NCI-H526 treated with DMSO at 0.1 percent for 48 hours (cell line): ENCODE measurements around the gene RAD9A.

ENCODE experiments used
- DNase-seq: peaks from one replicate; lab custom pipeline; 2025; lab: John Stamatoyannopoulos, UW

The RAD9A gene

GRCh38 chr11:67375320-67376055 lies 16.3 kb upstream of the RAD9A start:
- DNase-seq: no peak

- no peak for DNase-seq
Measured at GRCh38 chr11:67376063-67376820, 15.5 kb upstream of the RAD9A start.

GRCh38 chr11:67376873-67377808 lies 14.6 kb upstream of the RAD9A start:
- no peak for DNase-seq

- DNase-seq: no peak
Measured at GRCh38 chr11:67378544-67378943, 13.2 kb upstream of the RAD9A start.

- no peak for DNase-seq
Measured at GRCh38 chr11:67379061-67380058, 12.4 kb upstream of the RAD9A start.

GRCh38 chr11:67381244-67381972 lies 10.4 kb upstream of the RAD9A start:
- DNase-seq: no peak

- peak; percentile 49 for DNase-seq
Measured at GRCh38 chr11:67382276-67383136, 9.3 kb upstream of the RAD9A start.

GRCh38 chr11:67384851-67385366 lies 6.9 kb upstream of the RAD9A start:
- DNase-seq: no peak

GRCh38 chr11:67387069-67387468 lies 4.7 kb upstream of the RAD9A start:
- DNase-seq: no peak

- DNase-seq: no peak
Measured at GRCh38 chr11:67387518-67387917, 4.3 kb upstream of the RAD9A start.

GRCh38 chr11:67389477-67389876 lies 2.3 kb upstream of the RAD9A start:
- peak; percentile 16 for DNase-seq

- no peak for DNase-seq
Measured at GRCh38 chr11:67390947-67391303, 861 bp upstream of the RAD9A start.

- no peak for DNase-seq
Measured at GRCh38 chr11:67392183-67392715, 463 bp downstream of the RAD9A start.

GRCh38 chr11:67393437-67393836 lies 1.7 kb downstream of the RAD9A start:
- no peak for DNase-seq

GRCh38 chr11:67393990-67394389 lies 2.2 kb downstream of the RAD9A start:
- no peak for DNase-seq

- no peak for DNase-seq
Measured at GRCh38 chr11:67395555-67396258, 3.9 kb downstream of the RAD9A start.

GRCh38 chr11:67396259-67396581 lies 4.4 kb downstream of the RAD9A start:
- no peak for DNase-seq

GRCh38 chr11:67396587-67397389 lies 5.0 kb downstream of the RAD9A start:
- DNase-seq: no peak
